GM12864 (cell line): ENCODE measurements around the gene PSAP.

Experiments
- DNase-seq: peaks from one replicate; pipeline ENCODE4 v3.0.0-alpha.2; 2011; ENCODE audit warnings: low read depth
- H3K4me3 ChIP-seq: 2 replicates; pipeline ENCODE4 v1.5.1; 2011; ENCODE audit warnings: mild to moderate bottlenecking, low read depth, low read length, control low read depth
- CTCF ChIP-seq: IDR thresholded peaks from 2 replicates; pipeline ENCODE4 v1.5.1; 2011; ENCODE audit warnings: low read depth, mild to moderate bottlenecking, moderate library complexity, low read length, control low read depth, inconsistent platforms; ENCODE audit errors: missing control alignments

PSAP gene

DNA sequence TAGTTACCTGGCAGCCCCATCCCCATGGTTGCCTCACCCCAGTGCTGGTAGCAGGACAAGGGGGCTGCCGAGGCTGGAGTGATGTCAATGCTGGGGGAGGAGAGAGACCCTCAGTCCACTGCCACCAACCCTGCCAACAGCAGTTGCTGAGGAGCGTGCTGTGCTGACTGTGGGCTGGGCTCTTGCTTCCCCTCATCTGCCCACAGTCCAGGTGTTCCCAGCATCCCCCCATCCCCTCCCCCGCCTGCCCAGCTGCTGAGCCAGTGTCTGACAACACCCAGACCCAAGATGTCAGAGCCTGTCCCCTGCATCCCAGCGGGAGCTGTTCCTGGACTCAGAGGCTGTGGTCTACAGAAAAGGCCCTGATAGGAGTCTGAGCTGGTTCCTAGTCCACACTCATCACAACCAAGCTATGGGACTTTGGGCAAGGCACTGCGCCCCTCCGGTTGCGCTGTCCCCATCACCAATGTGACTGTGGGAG lies 14.6 kb upstream of the PSAP start:
- DNase-seq, result no peak
- TF ChIP-seq CTCF, result no peak
- H3K4me3 ChIP-seq, result no peak overlapping the region

- no peak for TF ChIP-seq CTCF
- no peak for DNase-seq
- H3K4me3 ChIP-seq, result no peak overlapping the region
Observed at GRCh38 chr10:71864911-71865361, 13.9 kb upstream of the PSAP start.

DNA sequence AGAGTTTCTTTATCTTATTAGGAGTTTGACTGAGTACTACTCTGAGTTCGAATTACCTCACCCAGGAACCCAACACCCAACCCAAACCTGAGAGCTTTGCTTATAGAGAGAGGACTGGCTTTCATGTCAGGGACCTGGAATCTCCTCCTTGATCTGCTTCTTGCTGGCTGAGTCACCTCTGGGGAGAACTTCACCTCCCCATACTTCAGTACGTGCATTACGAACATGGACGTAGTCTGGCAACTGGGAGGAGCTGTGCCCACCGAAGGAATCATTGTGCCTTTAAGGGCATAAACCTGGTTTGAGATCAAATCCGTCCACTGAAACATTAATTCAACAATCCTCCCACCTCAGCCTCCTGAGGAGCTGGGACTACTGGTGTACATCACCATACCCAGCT lies 12.2 kb upstream of the PSAP start:
- H3K4me3 ChIP-seq, result no peak overlapping the region
- DNase-seq, result no peak
- TF ChIP-seq CTCF, result no peak

DNA sequence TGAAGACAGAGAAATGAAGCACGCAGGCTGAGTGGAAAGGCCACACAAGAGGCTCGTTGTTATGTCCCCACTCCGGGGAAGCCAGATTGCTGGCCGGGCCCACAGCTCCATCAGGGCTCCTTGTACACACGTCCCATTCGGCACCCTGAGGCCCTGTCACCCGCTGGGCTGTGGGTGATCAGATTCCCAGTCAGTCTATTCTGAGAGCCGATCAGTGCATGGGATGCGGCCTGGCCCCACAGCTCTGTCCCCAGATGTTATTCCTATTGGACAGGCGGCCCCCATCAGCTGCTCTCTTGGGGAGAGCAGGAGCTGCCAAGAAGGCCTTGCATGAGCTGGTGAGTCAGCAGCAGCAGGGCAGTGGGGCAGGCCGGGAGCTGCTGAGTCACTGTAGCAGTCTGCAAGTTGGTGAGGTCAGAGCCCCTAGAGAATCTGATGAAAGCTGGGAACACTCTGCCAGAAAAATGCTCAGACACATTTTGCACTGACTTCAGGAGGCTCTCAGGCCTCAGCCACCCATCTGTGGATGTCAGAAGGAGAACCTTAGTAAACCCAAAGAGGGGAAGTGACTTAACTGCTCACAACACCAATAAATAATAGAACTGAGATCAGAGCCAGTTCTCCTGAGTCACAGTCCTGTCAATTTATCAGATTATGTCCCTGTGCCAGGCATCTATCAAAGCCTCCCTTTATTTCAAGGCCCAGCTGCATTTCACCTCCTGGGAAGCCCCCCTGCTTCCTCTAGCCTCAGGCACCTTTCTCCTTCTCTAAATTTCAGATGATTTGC lies 9.4 kb upstream of the PSAP start:
- H3K4me3 ChIP-seq, result no peak overlapping the region
- DNase-seq, result no peak
- no peak for TF ChIP-seq CTCF

DNA sequence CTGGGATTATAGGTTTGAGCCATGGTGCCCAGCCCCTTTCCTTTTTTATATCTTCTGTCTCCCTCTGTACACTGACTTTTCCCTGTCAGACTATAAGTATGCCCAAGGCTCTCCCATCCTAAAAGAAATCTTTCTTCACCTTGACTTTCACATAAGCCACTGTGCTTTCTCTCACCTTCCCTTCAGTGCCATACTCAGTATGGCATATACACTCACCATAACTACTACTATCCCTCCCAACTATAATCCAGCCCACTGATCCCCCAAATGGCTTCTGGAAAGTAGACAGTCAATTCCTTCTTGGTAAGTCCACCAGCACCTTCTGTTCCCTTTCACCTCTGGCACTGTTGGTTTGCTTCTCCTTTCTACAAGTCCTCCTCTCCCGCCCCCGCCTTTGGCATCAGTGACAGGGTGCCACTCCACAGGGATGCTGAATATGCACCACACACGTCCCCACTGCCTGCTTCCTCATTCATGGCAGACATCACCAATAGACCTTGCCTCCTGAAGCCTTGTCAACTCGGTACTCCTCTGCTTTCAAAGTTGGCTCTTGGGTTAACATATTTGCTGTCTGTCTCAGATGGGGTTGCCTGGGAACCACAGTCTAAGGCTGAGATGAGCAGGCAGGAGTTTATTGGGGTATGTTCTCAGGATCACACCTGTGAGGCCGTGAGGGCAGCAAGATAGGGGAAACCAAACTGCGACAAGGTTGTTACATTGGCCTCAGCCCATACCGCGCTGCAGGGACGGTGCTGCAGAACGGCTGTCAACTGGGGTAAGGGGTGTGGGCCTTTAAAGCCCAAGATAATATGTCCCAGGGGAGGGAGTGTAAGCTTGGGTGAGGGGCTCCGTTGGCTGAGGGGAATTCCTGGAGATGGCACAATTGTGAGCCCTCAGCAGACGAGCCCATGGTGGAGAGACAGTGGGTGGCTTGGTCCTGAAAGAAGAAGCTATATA lies 7.2 kb upstream of the PSAP start:
- DNase-seq, result no peak
- no peak overlapping the region for H3K4me3 ChIP-seq
- no peak for TF ChIP-seq CTCF

DNA sequence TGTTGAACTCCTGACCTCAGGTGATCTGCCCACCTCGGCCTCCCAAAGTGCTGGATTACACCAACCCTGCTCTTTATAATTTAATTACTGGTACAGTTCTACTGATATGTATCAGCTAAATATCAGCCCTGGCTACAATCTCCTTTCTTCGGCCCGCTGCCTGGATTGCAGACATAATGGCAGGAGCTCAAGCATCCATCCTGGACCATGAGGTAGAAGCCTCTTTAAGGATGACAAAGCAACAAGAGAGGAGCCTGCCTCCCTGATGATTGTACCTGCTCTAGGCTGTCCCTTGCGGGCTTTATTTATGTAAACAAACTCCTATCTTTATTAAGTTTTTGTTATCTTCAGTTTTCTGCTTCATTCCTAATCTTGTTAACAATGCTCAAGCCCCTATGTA lies 5.6 kb upstream of the PSAP start:
- H3K4me3 ChIP-seq, result no peak overlapping the region
- no peak for DNase-seq
- TF ChIP-seq CTCF, result no peak
